Neural cell (in vitro differentiated cells): Measurements from ENCODE around the gene IQCB1.

Experiments
- EZH2 ChIP-seq: fragments of 200-600, 300-800 bp; shearing (Covaris generic), sonication (generic); IDR thresholded peaks from 2 replicates; pipeline ENCODE4 v1.6.1; 2014; ENCODE audit warnings: antibody characterized with exemption, low read length, borderline replicate concordance, mild to moderate bottlenecking; ENCODE audit not compliant: insufficient read depth, poor library complexity, severe bottlenecking
- TF ChIP-seq, protein P1 (sequence below): fragments of 450-650 bp; IDR thresholded peaks from 2 replicates; pipeline ENCODE4 v1.5.1; 2014; ENCODE audit warnings: antibody characterized with exemption, mild to moderate bottlenecking, moderate library complexity; ENCODE audit not compliant: poor library complexity, severe bottlenecking
- TF ChIP-seq, protein P2 (sequence below): IDR thresholded peaks from 2 replicates; pipeline ENCODE4 v1.6.1; 2012; ENCODE audit warnings: borderline replicate concordance

DNA sequence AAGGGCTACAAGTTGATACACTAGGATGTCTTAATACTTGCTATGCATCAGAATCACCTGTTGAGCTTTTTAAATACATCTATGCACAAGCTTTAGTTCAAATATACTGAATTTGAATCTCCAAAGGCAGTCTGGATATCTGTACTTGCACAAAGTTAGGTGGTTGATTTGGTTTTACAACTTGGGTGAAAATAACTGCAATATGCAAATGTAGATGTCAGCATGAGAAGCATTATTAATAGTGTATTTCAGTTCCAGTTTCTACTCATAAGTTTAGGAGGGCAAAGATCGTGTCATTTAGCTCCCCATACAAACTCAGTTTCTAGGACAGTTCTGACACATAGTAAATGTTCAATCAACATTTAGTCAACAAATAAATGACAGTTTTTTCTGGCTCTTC lies 25.6 kb downstream of the IQCB1 start:
- TF ChIP-seq EZH2, result no peak
- TF ChIP-seq, protein P1, sequence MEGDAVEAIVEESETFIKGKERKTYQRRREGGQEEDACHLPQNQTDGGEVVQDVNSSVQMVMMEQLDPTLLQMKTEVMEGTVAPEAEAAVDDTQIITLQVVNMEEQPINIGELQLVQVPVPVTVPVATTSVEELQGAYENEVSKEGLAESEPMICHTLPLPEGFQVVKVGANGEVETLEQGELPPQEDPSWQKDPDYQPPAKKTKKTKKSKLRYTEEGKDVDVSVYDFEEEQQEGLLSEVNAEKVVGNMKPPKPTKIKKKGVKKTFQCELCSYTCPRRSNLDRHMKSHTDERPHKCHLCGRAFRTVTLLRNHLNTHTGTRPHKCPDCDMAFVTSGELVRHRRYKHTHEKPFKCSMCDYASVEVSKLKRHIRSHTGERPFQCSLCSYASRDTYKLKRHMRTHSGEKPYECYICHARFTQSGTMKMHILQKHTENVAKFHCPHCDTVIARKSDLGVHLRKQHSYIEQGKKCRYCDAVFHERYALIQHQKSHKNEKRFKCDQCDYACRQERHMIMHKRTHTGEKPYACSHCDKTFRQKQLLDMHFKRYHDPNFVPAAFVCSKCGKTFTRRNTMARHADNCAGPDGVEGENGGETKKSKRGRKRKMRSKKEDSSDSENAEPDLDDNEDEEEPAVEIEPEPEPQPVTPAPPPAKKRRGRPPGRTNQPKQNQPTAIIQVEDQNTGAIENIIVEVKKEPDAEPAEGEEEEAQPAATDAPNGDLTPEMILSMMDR, result no peak
- TF ChIP-seq, protein P2, sequence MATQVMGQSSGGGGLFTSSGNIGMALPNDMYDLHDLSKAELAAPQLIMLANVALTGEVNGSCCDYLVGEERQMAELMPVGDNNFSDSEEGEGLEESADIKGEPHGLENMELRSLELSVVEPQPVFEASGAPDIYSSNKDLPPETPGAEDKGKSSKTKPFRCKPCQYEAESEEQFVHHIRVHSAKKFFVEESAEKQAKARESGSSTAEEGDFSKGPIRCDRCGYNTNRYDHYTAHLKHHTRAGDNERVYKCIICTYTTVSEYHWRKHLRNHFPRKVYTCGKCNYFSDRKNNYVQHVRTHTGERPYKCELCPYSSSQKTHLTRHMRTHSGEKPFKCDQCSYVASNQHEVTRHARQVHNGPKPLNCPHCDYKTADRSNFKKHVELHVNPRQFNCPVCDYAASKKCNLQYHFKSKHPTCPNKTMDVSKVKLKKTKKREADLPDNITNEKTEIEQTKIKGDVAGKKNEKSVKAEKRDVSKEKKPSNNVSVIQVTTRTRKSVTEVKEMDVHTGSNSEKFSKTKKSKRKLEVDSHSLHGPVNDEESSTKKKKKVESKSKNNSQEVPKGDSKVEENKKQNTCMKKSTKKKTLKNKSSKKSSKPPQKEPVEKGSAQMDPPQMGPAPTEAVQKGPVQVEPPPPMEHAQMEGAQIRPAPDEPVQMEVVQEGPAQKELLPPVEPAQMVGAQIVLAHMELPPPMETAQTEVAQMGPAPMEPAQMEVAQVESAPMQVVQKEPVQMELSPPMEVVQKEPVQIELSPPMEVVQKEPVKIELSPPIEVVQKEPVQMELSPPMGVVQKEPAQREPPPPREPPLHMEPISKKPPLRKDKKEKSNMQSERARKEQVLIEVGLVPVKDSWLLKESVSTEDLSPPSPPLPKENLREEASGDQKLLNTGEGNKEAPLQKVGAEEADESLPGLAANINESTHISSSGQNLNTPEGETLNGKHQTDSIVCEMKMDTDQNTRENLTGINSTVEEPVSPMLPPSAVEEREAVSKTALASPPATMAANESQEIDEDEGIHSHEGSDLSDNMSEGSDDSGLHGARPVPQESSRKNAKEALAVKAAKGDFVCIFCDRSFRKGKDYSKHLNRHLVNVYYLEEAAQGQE, result no peak
